PC-3 (cell line): ENCODE measurements around the gene ETFB.

Experiments used
- CTCF ChIP-seq: fragments of 300-600 bp; sonication (generic); conservative IDR thresholded peaks from 2 replicates; pipeline ENCODE4 v1.5.1; 2017; ENCODE audit warnings: antibody characterized with exemption, low read depth, mild to moderate bottlenecking, low read length
- EZH2 ChIP-seq: fragments of 300-600 bp; sonication (generic); IDR thresholded peaks from one replicate; pipeline ENCODE4 v1.6.1; 2017; ENCODE audit warnings: antibody characterized with exemption, mild to moderate bottlenecking, low read length; ENCODE audit not compliant: unreplicated experiment
- EZH2phosphoT487 ChIP-seq: fragments of 300-600 bp; sonication (generic); IDR thresholded peaks from 2 replicates; pipeline ENCODE4 v1.6.1; 2018; ENCODE audit warnings: mild to moderate bottlenecking, antibody characterized with exemption, low read length, borderline replicate concordance

GRCh38 chr19:51317968-51318367 is 48.2 kb downstream of the ETFB start:
- TF ChIP-seq CTCF (no peak), EZH2 (no peak), EZH2phosphoT487 (no peak)
